OCI-LY1 (cell line): ENCODE results near the gene TYSND1.

Experiments
- H2AFZ ChIP-seq: fragments of 200-600 bp; sonication (generic), shearing (Covaris generic); 2 replicates; pipeline ENCODE4 v1.6.0; 2014; ENCODE audit warnings: antibody characterized with exemption, mild to moderate bottlenecking, low read length
- H3F3A ChIP-seq: fragments of 200-600 bp; sonication (generic), shearing (Covaris generic); 2 replicates; pipeline ENCODE4 v1.6.0; 2014; ENCODE audit warnings: mild to moderate bottlenecking, antibody characterized with exemption, low read length, moderate library complexity; ENCODE audit not compliant: insufficient read depth
- H3K27ac ChIP-seq: fragments of 200-600 bp; sonication (generic); 2 replicates; pipeline ENCODE4 v1.5.1; 2014; ENCODE audit warnings: low read length, mixed run types, mild to moderate bottlenecking, low read depth; ENCODE audit not compliant: poor library complexity, severe bottlenecking
- H3K27me3 ChIP-seq: fragments of 200-600 bp; sonication (generic); 2 replicates; pipeline ENCODE4 v1.6.0; 2014; ENCODE audit warnings: antibody characterized with exemption, mild to moderate bottlenecking, low read length, moderate library complexity; ENCODE audit not compliant: insufficient read depth
- H3K36me3 ChIP-seq: fragments of 200-600 bp; sonication (generic); 2 replicates; pipeline ENCODE4 v1.6.1; 2014; ENCODE audit warnings: mild to moderate bottlenecking, antibody characterized with exemption, low read length, moderate library complexity, mixed read lengths; ENCODE audit not compliant: insufficient read depth
- H3K4me1 ChIP-seq: fragments of 200-600 bp; sonication (generic); 2 replicates; pipeline ENCODE4 v1.5.1; 2014; ENCODE audit warnings: mild to moderate bottlenecking, low read length, moderate library complexity; ENCODE audit not compliant: insufficient read depth, severe bottlenecking
- H3K4me2 ChIP-seq: fragments of 200-600 bp; sonication (generic), shearing (Covaris generic); 2 replicates; pipeline ENCODE4 v1.6.1; 2014; ENCODE audit warnings: low read length
- H3K4me3 ChIP-seq: fragments of 200-600 bp; sonication (generic); 2 replicates; pipeline ENCODE4 v1.5.1; 2014; ENCODE audit warnings: low read length, low read depth, mild to moderate bottlenecking, mixed read lengths; ENCODE audit not compliant: poor library complexity, severe bottlenecking
- H3K79me2 ChIP-seq: fragments of 200-600 bp; shearing (Covaris generic); 2 replicates; pipeline ENCODE4 v1.6.1; 2016; ENCODE audit warnings: mixed run types, low read length, mixed read lengths; ENCODE audit not compliant: insufficient read depth
- H3K9ac ChIP-seq: fragments of 200-600 bp; sonication (generic), shearing (Covaris generic); 2 replicates; pipeline ENCODE4 v1.6.1; 2014; ENCODE audit warnings: mild to moderate bottlenecking, low read length, mixed read lengths
- H3K9me2 ChIP-seq: fragments of 200-600 bp; sonication (generic), shearing (Covaris generic); 2 replicates; pipeline ENCODE4 v1.6.1; 2014; ENCODE audit warnings: low read depth, mild to moderate bottlenecking, low read length, mixed read lengths
- H3K9me3 ChIP-seq: fragments of 200-600 bp; shearing (Covaris generic); 2 replicates; pipeline ENCODE4 v1.6.1; 2014; ENCODE audit warnings: low read length, mixed read lengths
- H4K20me1 ChIP-seq: fragments of 200-600 bp; sonication (generic), shearing (Covaris generic); 2 replicates; pipeline ENCODE4 v1.6.0; 2016; ENCODE audit warnings: mild to moderate bottlenecking, low read length; ENCODE audit not compliant: insufficient read depth
- EZH2 ChIP-seq: fragments of 200-600 bp; sonication (generic), shearing (Covaris generic); IDR thresholded peaks from 2 replicates; pipeline ENCODE4 v1.8.0; 2017; ENCODE audit warnings: borderline replicate concordance, mixed run types, mild to moderate bottlenecking, antibody characterized with exemption, low read length, moderate library complexity, mixed read lengths
- TF ChIP-seq, protein P1 (sequence below): fragments of 200-600 bp; sonication (generic), shearing (Covaris generic); IDR thresholded peaks from 2 replicates; pipeline ENCODE4 v1.5.1; 2017; ENCODE audit warnings: mild to moderate bottlenecking, antibody characterized with exemption, low read length, moderate library complexity, mixed read lengths

TYSND1 gene

DNA sequence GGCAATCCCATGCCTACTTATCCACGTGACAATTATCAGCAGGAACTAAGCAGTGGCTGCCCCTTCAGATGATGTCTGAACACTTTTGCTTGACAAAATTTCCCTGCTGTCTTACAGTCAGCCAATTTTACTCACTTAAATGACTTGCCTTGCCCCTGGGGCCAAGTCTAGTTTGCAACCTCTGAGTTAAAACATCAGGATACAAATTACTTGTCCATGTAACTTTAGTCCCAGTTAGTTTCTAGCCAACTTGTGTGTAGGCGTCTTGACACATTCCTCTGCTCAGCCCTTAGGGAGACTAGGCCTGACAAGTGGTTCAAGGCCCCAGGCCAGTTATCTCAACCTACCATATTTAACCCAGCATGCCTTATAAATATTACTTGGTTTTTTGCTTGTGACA lies 11.6 kb upstream of the TYSND1 start:
- no peaks in the 10 kb centered on the region for H3K27me3 ChIP-seq
- H4K20me1 ChIP-seq: no peaks in the 10 kb centered on the region
- H3K9me2 ChIP-seq: no peaks in the 10 kb centered on the region
- no peak overlapping the region for H3K9ac ChIP-seq
- H3F3A ChIP-seq: no peaks in the 10 kb centered on the region
- peaks cover 82% of the 10 kb centered on the region for H3K36me3 ChIP-seq
- no peak overlapping the region for H2AFZ ChIP-seq
- no peak overlapping the region for H3K27ac ChIP-seq
- peaks cover 7% of the 10 kb centered on the region for H3K4me1 ChIP-seq
- H3K79me2 ChIP-seq: peaks cover 25% of the 10 kb centered on the region
- TF ChIP-seq, protein P1, sequence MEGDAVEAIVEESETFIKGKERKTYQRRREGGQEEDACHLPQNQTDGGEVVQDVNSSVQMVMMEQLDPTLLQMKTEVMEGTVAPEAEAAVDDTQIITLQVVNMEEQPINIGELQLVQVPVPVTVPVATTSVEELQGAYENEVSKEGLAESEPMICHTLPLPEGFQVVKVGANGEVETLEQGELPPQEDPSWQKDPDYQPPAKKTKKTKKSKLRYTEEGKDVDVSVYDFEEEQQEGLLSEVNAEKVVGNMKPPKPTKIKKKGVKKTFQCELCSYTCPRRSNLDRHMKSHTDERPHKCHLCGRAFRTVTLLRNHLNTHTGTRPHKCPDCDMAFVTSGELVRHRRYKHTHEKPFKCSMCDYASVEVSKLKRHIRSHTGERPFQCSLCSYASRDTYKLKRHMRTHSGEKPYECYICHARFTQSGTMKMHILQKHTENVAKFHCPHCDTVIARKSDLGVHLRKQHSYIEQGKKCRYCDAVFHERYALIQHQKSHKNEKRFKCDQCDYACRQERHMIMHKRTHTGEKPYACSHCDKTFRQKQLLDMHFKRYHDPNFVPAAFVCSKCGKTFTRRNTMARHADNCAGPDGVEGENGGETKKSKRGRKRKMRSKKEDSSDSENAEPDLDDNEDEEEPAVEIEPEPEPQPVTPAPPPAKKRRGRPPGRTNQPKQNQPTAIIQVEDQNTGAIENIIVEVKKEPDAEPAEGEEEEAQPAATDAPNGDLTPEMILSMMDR: no peak
- no peak for TF ChIP-seq EZH2
- no peak overlapping the region for H3K4me2 ChIP-seq
- H3K9me3 ChIP-seq: no peaks in the 10 kb centered on the region
- H3K4me3 ChIP-seq: no peak overlapping the region

GRCh38 chr10:70155255-70155838 lies 8.8 kb upstream of the TYSND1 start:
- H3K79me2 ChIP-seq: no peaks in the 10 kb centered on the region
- H3K27ac ChIP-seq: no peak overlapping the region
- no peaks in the 10 kb centered on the region for H3F3A ChIP-seq
- TF ChIP-seq EZH2: no peak
- TF ChIP-seq, protein P1: no peak
- no peak overlapping the region for H3K4me2 ChIP-seq
- H3K27me3 ChIP-seq: no peaks in the 10 kb centered on the region
- H2AFZ ChIP-seq: no peak overlapping the region
- H3K36me3 ChIP-seq: peaks cover 91% of the 10 kb centered on the region
- no peaks in the 10 kb centered on the region for H3K4me1 ChIP-seq
- H3K9me3 ChIP-seq: no peaks in the 10 kb centered on the region
- H3K9ac ChIP-seq: no peak overlapping the region
- H3K4me3 ChIP-seq: no peak overlapping the region
- H4K20me1 ChIP-seq: no peaks in the 10 kb centered on the region
- H3K9me2 ChIP-seq: no peaks in the 10 kb centered on the region

- H3F3A ChIP-seq: 0 out of 2 replicates have a peak, but pooled peaks cover 3% of the 10 kb centered on the region
- H3K4me3 ChIP-seq: no peak overlapping the region
These were observed 2.0 kb upstream of the TYSND1 start for GRCh38 chr10:70148516-70148915.

More at GRCh38 chr10:70148516-70148915, 2.0 kb upstream of the TYSND1 start:
- H2AFZ ChIP-seq: no peak overlapping the region
- no peaks in the 10 kb centered on the region for H4K20me1 ChIP-seq
- TF ChIP-seq, protein P1: no peak
- no peak for TF ChIP-seq EZH2
- no peaks in the 10 kb centered on the region for H3K9me3 ChIP-seq
- peaks cover 24% of the 10 kb centered on the region for H3K4me1 ChIP-seq
- peaks cover 40% of the 10 kb centered on the region for H3K36me3 ChIP-seq
- H3K9me2 ChIP-seq: no peaks in the 10 kb centered on the region
- H3K9ac ChIP-seq: no peak overlapping the region
- H3K79me2 ChIP-seq: no peaks in the 10 kb centered on the region
- no peak overlapping the region for H3K4me2 ChIP-seq
- H3K27ac ChIP-seq: no peak overlapping the region
- no peaks in the 10 kb centered on the region for H3K27me3 ChIP-seq
